Thymus (tissue), 14 donors: Measurements from ENCODE around the gene OPA1. TPM values are rescaled to one million over a fixed set of nuclear protein-coding genes. Genes with fewer than 3 reads are reported as not detected.
A peak's percentile ranks its signal among the peaks of the same experiment; 100 is the strongest.

Experiments
- DNase-seq, 9 donors: peaks; one replicate each; pipeline ENCODE4 v3.0.0-alpha.2; 2013; ENCODE audit warnings: low spot score in 9 of 9, low read depth in 6 of 9, missing footprints in 1 of 9
- H3K27ac ChIP-seq, 2 donors: one replicate each; pipeline ENCODE4 v1.5.1; 2013; ENCODE audit warnings: control low read depth in 1 of 2, low read depth in 1 of 2, low read length in 1 of 2, mild to moderate bottlenecking in 1 of 2, moderate library complexity in 1 of 2
- H3K27me3 ChIP-seq, 2 donors: one replicate each; pipeline ENCODE4 v1.5.1; 2013; ENCODE audit warnings: low read length in 1 of 2; ENCODE audit not compliant: control insufficient read depth in 2 of 2, insufficient read depth in 1 of 2
- H3K36me3 ChIP-seq, 2 donors: one replicate each; pipeline ENCODE4 v1.5.1; 2013; ENCODE audit warnings: low read length in 1 of 2, mild to moderate bottlenecking in 1 of 2, moderate library complexity in 1 of 2; ENCODE audit not compliant: control insufficient read depth in 2 of 2, insufficient read depth in 2 of 2
- H3K4me1 ChIP-seq, 2 donors: one replicate each; pipeline ENCODE4 v1.5.1; 2013; ENCODE audit warnings: low read length in 2 of 2; ENCODE audit not compliant: control insufficient read depth in 2 of 2, insufficient read depth in 2 of 2
- H3K4me3 ChIP-seq, 2 donors: one replicate each; pipeline ENCODE4 v1.5.1; 2013; ENCODE audit warnings: low read length in 2 of 2, control low read depth in 1 of 2, mild to moderate bottlenecking in 1 of 2
- H3K9me3 ChIP-seq, 2 donors: one replicate each; pipeline ENCODE4 v1.5.1; 2013; ENCODE audit warnings: low read length in 1 of 2, mild to moderate bottlenecking in 1 of 2; ENCODE audit not compliant: control insufficient read depth in 2 of 2, insufficient read depth in 1 of 2
- WGBS: extraction: QIAGEN DNeasy Blood & Tissue Kit; methylation state at CpG from one replicate; pipeline ENCODE4 v1.1.7; 2013; 5-methylcytosine and 5-hydroxymethylcytosine counted together
- long read RNA-seq, 10 donors: transcript quantifications; one replicate each; lab custom pipeline, GENCODE V29; 2026
- polyA plus RNA-seq: library from polyadenylated mRNA; stranded (reverse); fragments of 200-250 nt; gene quantifications from one replicate; pipeline ENCODE4 v1.2.3, GENCODE V29; 2013
- total RNA-seq: library from RNA; stranded (reverse); fragments of 120-200 nt; gene quantifications from one replicate; pipeline ENCODE4 v1.2.4, GENCODE V29; 2013
- donor health status: healthy.

The OPA1 gene
- total RNA-seq (56.7 TPM), polyA plus RNA-seq (21.0 TPM)
- long read RNA-seq, donor 1, full-length matches to known transcripts = 1 of 1 reads
- long read RNA-seq, donor 1, partial matches to known transcripts = 0 of 1 reads
- long read RNA-seq, donor 1, other reads (novel, unspliced or antisense) = 0 of 1 reads
- long read RNA-seq, donor 2 = 0 reads
- long read RNA-seq, donor 3, full-length matches to known transcripts = 1 of 1 reads
- long read RNA-seq, donor 3, partial matches to known transcripts = 0 of 1 reads
- long read RNA-seq, donor 3, other reads (novel, unspliced or antisense) = 0 of 1 reads
- long read RNA-seq, donor 4, full-length matches to known transcripts = 3 of 3 reads
- long read RNA-seq, donor 4, partial matches to known transcripts = 0 of 3 reads
- long read RNA-seq, donor 4, other reads (novel, unspliced or antisense) = 0 of 3 reads
- long read RNA-seq, donor 5, full-length matches to known transcripts = 4 of 4 reads
- long read RNA-seq, donor 5, partial matches to known transcripts = 0 of 4 reads
- long read RNA-seq, donor 5, other reads (novel, unspliced or antisense) = 0 of 4 reads
- long read RNA-seq, donor 6 = 0 reads
- long read RNA-seq, donor 7, full-length matches to known transcripts = 4 of 4 reads
- long read RNA-seq, donor 7, partial matches to known transcripts = 0 of 4 reads
- long read RNA-seq, donor 7, other reads (novel, unspliced or antisense) = 0 of 4 reads
- long read RNA-seq, donor 8, full-length matches to known transcripts = 1 of 1 reads
- long read RNA-seq, donor 8, partial matches to known transcripts = 0 of 1 reads
- long read RNA-seq, donor 8, other reads (novel, unspliced or antisense) = 0 of 1 reads
- long read RNA-seq, donor 9, full-length matches to known transcripts = 2 of 2 reads
- long read RNA-seq, donor 9, partial matches to known transcripts = 0 of 2 reads
- long read RNA-seq, donor 9, other reads (novel, unspliced or antisense) = 0 of 2 reads
- long read RNA-seq, donor 10, full-length matches to known transcripts = 4 of 4 reads
- long read RNA-seq, donor 10, partial matches to known transcripts = 0 of 4 reads
- long read RNA-seq, donor 10, other reads (novel, unspliced or antisense) = 0 of 4 reads

- H3K4me3 ChIP-seq = peak within 1 kb of the TSS; percentile 52 to 96
- H3K27me3 ChIP-seq = no peaks in the 10 kb centered on the region
- H3K36me3 ChIP-seq = peaks cover 0 to 9% of the 10 kb centered on the region in 2 donors
- H3K27ac ChIP-seq = peak within 1 kb of the TSS; percentile 74 to 82
- peaks cover 6 to 12% of the 10 kb centered on the region in 2 donors for H3K4me1 ChIP-seq
- peak; percentile 63 to 92 (median 79) for DNase-seq
- no peaks in the 10 kb centered on the region for H3K9me3 ChIP-seq
- under 1% methylated on average over 55 of the region's 55 CpGs for WGBS
Measured at GRCh38 chr3:193592841-193593667, at the start of gene OPA1. Gene OPA1 (plus strand): TSS chr3:193593208. CDS start chr3:193593378, 170 bp downstream.

- WGBS = 87% methylated on average over 1 of the region's 1 CpG
- no peaks in the 10 kb centered on the region for H3K9me3 ChIP-seq
- no peaks in the 10 kb centered on the region for H3K4me1 ChIP-seq
- no peaks in the 10 kb centered on the region for H3K27me3 ChIP-seq
- H3K36me3 ChIP-seq = no peaks in the 10 kb centered on the region
- no peak for DNase-seq
- no peak overlapping the region for H3K27ac ChIP-seq
- H3K4me3 ChIP-seq = no peak overlapping the region
Measured at GRCh38 chr3:193544289-193544688, 48.7 kb upstream of the OPA1 start.

- 99% methylated on average over 1 of the region's 1 CpG for WGBS
- Histone ChIP-seq H3K27me3 (no peaks in the 10 kb centered on the region), H3K4me1 (no peaks in the 10 kb centered on the region), H3K4me3 (no peak overlapping the region), H3K9me3 (no peaks in the 10 kb centered on the region), H3K36me3 (no peaks in the 10 kb centered on the region), H3K27ac (no peak overlapping the region)
- DNase-seq = no peak
Measured at GRCh38 chr3:193545304-193545703, 47.7 kb upstream of the OPA1 start.

GRCh38 chr3:193546129-193546528 lies 46.9 kb upstream of the OPA1 start:
- Histone ChIP-seq H3K4me3 (no peak overlapping the region), H3K36me3 (no peaks in the 10 kb centered on the region), H3K27me3 (no peaks in the 10 kb centered on the region), H3K4me1 (no peaks in the 10 kb centered on the region), H3K9me3 (no peaks in the 10 kb centered on the region), H3K27ac (no peak overlapping the region)
- no peak for DNase-seq

- H3K4me1 ChIP-seq = no peaks in the 10 kb centered on the region
- no peak overlapping the region for H3K4me3 ChIP-seq
Measured at GRCh38 chr3:193548406-193548805, 44.6 kb upstream of the OPA1 start.

GRCh38 chr3:193552923-193553322 lies 40.1 kb upstream of the OPA1 start:
- Histone ChIP-seq H3K9me3 (no peaks in the 10 kb centered on the region), H3K27me3 (no peaks in the 10 kb centered on the region), H3K36me3 (no peaks in the 10 kb centered on the region), H3K4me3 (no peak overlapping the region), H3K27ac (no peak overlapping the region), H3K4me1 (no peaks in the 10 kb centered on the region)
- 93% methylated on average over 1 of the region's 1 CpG for WGBS
- DNase-seq = no peak

More at GRCh38 chr3:193548406-193548805, 44.6 kb upstream of the OPA1 start:
- 76% methylated on average over 4 of the region's 4 CpGs for WGBS
- no peak for DNase-seq
- H3K9me3 ChIP-seq = no peaks in the 10 kb centered on the region
- H3K27ac ChIP-seq = no peak overlapping the region
- no peaks in the 10 kb centered on the region for H3K36me3 ChIP-seq
- no peaks in the 10 kb centered on the region for H3K27me3 ChIP-seq

- Histone ChIP-seq H3K9me3 (no peaks in the 10 kb centered on the region), H3K4me1 (no peaks in the 10 kb centered on the region), H3K27ac (no peak overlapping the region), H3K4me3 (no peak overlapping the region), H3K27me3 (no peaks in the 10 kb centered on the region), H3K36me3 (no peaks in the 10 kb centered on the region)
- WGBS = 97% methylated on average over 1 of the region's 1 CpG
- no peak for DNase-seq
Measured at GRCh38 chr3:193553586-193553985, 39.4 kb upstream of the OPA1 start.

GRCh38 chr3:193554811-193555210 lies 38.2 kb upstream of the OPA1 start, which contains the start of gene ATP13A4:
Gene ATP13A4 (minus strand): TSS chr3:193554895. CDS start chr3:193554799, 96 bp downstream.
- H3K36me3 ChIP-seq = no peaks in the 10 kb centered on the region
- H3K4me1 ChIP-seq = no peaks in the 10 kb centered on the region
- no peak for DNase-seq
- WGBS = 67% methylated on average over 9 of the region's 9 CpGs
- H3K9me3 ChIP-seq = no peaks in the 10 kb centered on the region
- no peak within 1 kb of the TSS for H3K4me3 ChIP-seq
- no peaks in the 10 kb centered on the region for H3K27me3 ChIP-seq
- no peak within 1 kb of the TSS for H3K27ac ChIP-seq
